Skeletal muscle tissue (tissue), 4 donors: Measurements from ENCODE around the gene ITGB5. TPM values are rescaled to one million over a fixed set of nuclear protein-coding genes. Genes with fewer than 3 reads are reported as not detected.
A peak's percentile ranks its signal among the peaks of the same experiment; 100 is the strongest.
"Not testable (repeated sequence)": the region's sequence is repeated elsewhere in the genome, so short reads cannot be mapped to it uniquely, and the experiment has no call there.

Experiments
- H3K27ac ChIP-seq: one replicate; pipeline ENCODE4 v1.7.0; 2013; ENCODE audit warnings: mild to moderate bottlenecking, low read depth, low read length, inconsistent platforms
- H3K27me3 ChIP-seq, 3 donors: one replicate each; pipeline ENCODE4 v1.7.0; 2013; ENCODE audit warnings: low read length in 3 of 3; ENCODE audit not compliant: control insufficient read depth in 3 of 3, insufficient read depth in 3 of 3
- H3K36me3 ChIP-seq, 3 donors: one replicate each; pipeline ENCODE4 v1.7.0; 2013; ENCODE audit warnings: low read length in 3 of 3; ENCODE audit not compliant: control insufficient read depth in 3 of 3, insufficient read depth in 3 of 3
- H3K4me1 ChIP-seq, 3 donors: one replicate each; pipeline ENCODE4 v1.7.0; 2013; ENCODE audit warnings: low read length in 3 of 3, mild to moderate bottlenecking in 3 of 3; ENCODE audit not compliant: control insufficient read depth in 3 of 3, insufficient read depth in 3 of 3
- H3K4me3 ChIP-seq, 3 donors: one replicate each; pipeline ENCODE4 v1.7.0; 2013; ENCODE audit warnings: low read length in 3 of 3
- H3K9ac ChIP-seq, 3 donors: one replicate each; pipeline ENCODE4 v1.7.0; 2013; ENCODE audit warnings: low read length in 3 of 3, mild to moderate bottlenecking in 3 of 3, moderate library complexity in 2 of 3, low read depth in 1 of 3
- H3K9me3 ChIP-seq, 3 donors: one replicate each; pipeline ENCODE4 v1.7.0; 2013; ENCODE audit warnings: low read length in 3 of 3; ENCODE audit not compliant: control insufficient read depth in 3 of 3
- total RNA-seq: library from RNA; depleted of rRNA; stranded (reverse); fragments of >200 nt; gene quantifications from one replicate; pipeline ENCODE4 v1.2.3, GENCODE V29; 2014
- donor health status: Osteomylitis.

ITGB5 gene
- total RNA-seq, 1 donor from 2014 or later = 24.0 TPM

- no peak overlapping the region for H3K9ac ChIP-seq
- no peak overlapping the region for H3K27ac ChIP-seq
- no peaks in the 10 kb centered on the region for H3K9me3 ChIP-seq
- no peaks in the 10 kb centered on the region for H3K27me3 ChIP-seq
- H3K4me1 ChIP-seq = peaks cover 34 to 45% (median 42%) of the 10 kb centered on the region in 3 donors
- peaks cover 0 to 19% (median 8%) of the 10 kb centered on the region in 3 donors for H3K36me3 ChIP-seq
- no peak overlapping the region for H3K4me3 ChIP-seq
Measured at GRCh38 chr3:124797426-124797945, 89.7 kb downstream of the ITGB5 start.

- no peak overlapping the region for H3K9ac ChIP-seq
- no peak overlapping the region for H3K27ac ChIP-seq
- H3K36me3 ChIP-seq = peaks cover 0 to 19% (median 8%) of the 10 kb centered on the region in 3 donors
- no peaks in the 10 kb centered on the region for H3K27me3 ChIP-seq
- H3K9me3 ChIP-seq = no peaks in the 10 kb centered on the region
- H3K4me1 ChIP-seq = peaks cover 37 to 40% (median 37%) of the 10 kb centered on the region in 3 donors
- no peak overlapping the region for H3K4me3 ChIP-seq
Measured at GRCh38 chr3:124796477-124796876, 90.7 kb downstream of the ITGB5 start.

GRCh38 chr3:124793054-124793739, 94.0 kb downstream of the ITGB5 start:
- Histone ChIP-seq H3K4me3 (no peak overlapping the region), H3K9me3 (no peaks in the 10 kb centered on the region), H3K36me3 (peaks cover 0 to 19% (median 8%) of the 10 kb centered on the region in 3 donors), H3K27ac (peak overlapping the region; percentile 47), H3K27me3 (no peaks in the 10 kb centered on the region), H3K4me1 (peaks cover 25 to 26% (median 25%) of the 10 kb centered on the region in 3 donors), H3K9ac (no peak overlapping the region)

- Histone ChIP-seq H3K36me3 (peaks cover 0 to 19% (median 8%) of the 10 kb centered on the region in 3 donors), H3K27me3 (no peaks in the 10 kb centered on the region), H3K9me3 (no peaks in the 10 kb centered on the region), H3K4me3 (no peak overlapping the region), H3K27ac (peak overlapping the region; percentile 47), H3K9ac (no peak overlapping the region), H3K4me1 (peaks cover 31 to 32% (median 32%) of the 10 kb centered on the region in 3 donors)
Measured at GRCh38 chr3:124792341-124793040, 94.7 kb downstream of the ITGB5 start.

GRCh38 chr3:124791639-124792151, 95.5 kb downstream of the ITGB5 start:
- H3K27ac ChIP-seq = peak overlapping the region; percentile 51
- H3K4me3 ChIP-seq = no peak overlapping the region
- peak overlapping the region in 1 of 3 donors; percentile 18 for H3K9ac ChIP-seq
- no peaks in the 10 kb centered on the region for H3K27me3 ChIP-seq
- peaks cover 37 to 39% (median 39%) of the 10 kb centered on the region in 3 donors for H3K4me1 ChIP-seq
- H3K36me3 ChIP-seq = peaks cover 0 to 19% (median 6%) of the 10 kb centered on the region in 3 donors
- H3K9me3 ChIP-seq = no peaks in the 10 kb centered on the region

- H3K9me3 ChIP-seq = no peaks in the 10 kb centered on the region
Measured at GRCh38 chr3:124791142-124791541, 96.0 kb downstream of the ITGB5 start.

GRCh38 chr3:124789103-124789502, 98.1 kb downstream of the ITGB5 start:
- H3K9me3 ChIP-seq, H3K4me3 ChIP-seq, H3K36me3 ChIP-seq, H3K27ac ChIP-seq, H3K27me3 ChIP-seq, H3K9ac ChIP-seq: not testable (repeated sequence)
- H3K4me1 ChIP-seq = peaks cover 39 to 55% (median 45%) of the 10 kb centered on the region in 3 donors

More at GRCh38 chr3:124791142-124791541, 96.0 kb downstream of the ITGB5 start:
- H3K4me1 ChIP-seq = peaks cover 42 to 45% (median 42%) of the 10 kb centered on the region in 3 donors
- peaks cover 0 to 16% (median under 1%) of the 10 kb centered on the region in 3 donors for H3K36me3 ChIP-seq
- H3K9ac ChIP-seq = peak overlapping the region in 1 of 3 donors; percentile 18
- no peaks in the 10 kb centered on the region for H3K27me3 ChIP-seq
- H3K4me3 ChIP-seq = no peak overlapping the region
- peak overlapping the region; percentile 51 for H3K27ac ChIP-seq

GRCh38 chr3:124788254-124788745, 98.9 kb downstream of the ITGB5 start:
- Histone ChIP-seq H3K4me1 (peaks cover 37 to 53% (median 40%) of the 10 kb centered on the region in 3 donors), H3K9me3 (no peaks in the 10 kb centered on the region), H3K36me3 (peaks cover 0 to 4% (median 0%) of the 10 kb centered on the region in 3 donors), H3K27ac (no peak overlapping the region), H3K27me3 (no peaks in the 10 kb centered on the region), H3K4me3 (no peak overlapping the region), H3K9ac (peak overlapping the region in 1 of 3 donors; percentile 3)

- Histone ChIP-seq H3K27ac (peak overlapping the region; percentile 28), H3K9me3 (no peaks in the 10 kb centered on the region), H3K27me3 (no peaks in the 10 kb centered on the region), H3K9ac (peak overlapping the region in 1 of 3 donors; percentile 3), H3K4me1 (peaks cover 32 to 48% (median 35%) of the 10 kb centered on the region in 3 donors), H3K36me3 (no peaks in the 10 kb centered on the region), H3K4me3 (no peak overlapping the region)
Measured at GRCh38 chr3:124787476-124788195, 99.5 kb downstream of the ITGB5 start.
